Measurements from ENCODE around the gene ARGFX. TPM values are rescaled to one million over a fixed set of nuclear protein-coding genes. Genes with fewer than 3 reads are reported as not detected.

The ARGFX gene
- total and polyA plus RNA-seq, 2 of the 8 experiments (the other 6 are each of a cell fraction or from before 2014, with no cell fraction given): not detected

- no peak overlapping the region for H2AK5ac ChIP-seq (ENCODE audit: low read depth, low read length)
- H3K23me2 ChIP-seq (ENCODE audit: low read depth, low read length): no peaks in the 10 kb centered on the region
- H3K56ac ChIP-seq (replicated peaks; ENCODE audit: insufficient read length, low read depth, low read length): no peak overlapping the region
- no peak overlapping the region for H4K91ac ChIP-seq (replicated peaks; ENCODE audit: insufficient read length, low read length)
- no peak overlapping the region for H3K18ac ChIP-seq (ENCODE audit: extremely low read depth, low read length)
- H3K14ac ChIP-seq (ENCODE audit: insufficient read length): no peak overlapping the region
- FAIRE-seq (no peak), DNase-seq (ENCODE audit: low read depth in 1 of 2, low spot score in 2 of 2) (no peak)
- WGBS, 2 experiments (ENCODE audit: extremely low coverage in 1 of 2, insufficient coverage in 1 of 2, insufficient read length in 1 of 2, insufficient replicate concordance in 2 of 2, low coverage in 1 of 2, low lambda C conversion rate in 2 of 2, missing lambda C conversion rate in 1 of 2): 79% methylated on average over 4 of the region's 4 CpGs; no CpG with 5 or more reads in 1 of the 2 experiments
- no peaks in the 10 kb centered on the region for H4K20me1 ChIP-seq (replicated peaks in 1 of 2; ENCODE audit: control insufficient read depth in 1 of 2, insufficient read depth in 2 of 2, low read length in 2 of 2)
- H3K4ac ChIP-seq (replicated peaks; ENCODE audit: insufficient read length, low read depth, low read length): no peak overlapping the region
- no peak overlapping the region for H3K27ac ChIP-seq (ENCODE audit: low read depth, low read length)
- no peaks in the 10 kb centered on the region for H3K79me1 ChIP-seq (ENCODE audit: low read depth, low read length)
- H3K4me2 ChIP-seq (ENCODE audit: insufficient read depth in 1 of 2, low read depth in 2 of 2, low read length in 2 of 2): no peak overlapping the region
- H3K79me2 ChIP-seq (ENCODE audit: control insufficient read depth in 1 of 2, insufficient read depth in 2 of 2, low read length in 2 of 2): no peaks in the 10 kb centered on the region
- H3K9me3 ChIP-seq (ENCODE audit: insufficient read depth in 2 of 2, low read depth in 1 of 2, low read length in 1 of 2): no peaks in the 10 kb centered on the region
- H2BK15ac ChIP-seq (ENCODE audit: low read length): no peak overlapping the region
- TF ChIP-seq CEBPB (IDR thresholded peaks at IDR 0.05; ENCODE audit: low read depth, low read length): no peak
- CTCF ChIA-PET (ENCODE audit: partially characterized antibody): interaction anchor here (0.9 to 1.6 kb wide), 4 partner anchors 74 to 177 kb away, joined by 3 to 6 read pairs (median 4); no protein-coding TSS in a partner anchor
- no peaks in the 10 kb centered on the region for H3K36me3 ChIP-seq (ENCODE audit: control insufficient read depth in 2 of 4, insufficient read depth in 4 of 4, low read length in 3 of 4)
- H3K4me3 ChIP-seq (ENCODE audit: extremely low read depth in 1 of 4, insufficient read depth in 2 of 4, low read depth in 3 of 4, low read length in 4 of 4): no peak overlapping the region
- no peak overlapping the region for H2BK12ac ChIP-seq (ENCODE audit: low read depth, low read length)
- H4K5ac ChIP-seq (ENCODE audit: insufficient read length, low read depth, low read length): no peak overlapping the region
- no peak overlapping the region for H4K8ac ChIP-seq (ENCODE audit: extremely low read depth, insufficient read depth, low read length)
- H3K23ac ChIP-seq (ENCODE audit: insufficient read length): no peak overlapping the region
- H3K27me3 ChIP-seq (replicated peaks in 1 of 4; ENCODE audit: control insufficient read depth in 3 of 4, extremely low read depth in 1 of 4, insufficient read depth in 3 of 4, low read length in 3 of 4): no peaks in the 10 kb centered on the region
- no peak overlapping the region for H2BK20ac ChIP-seq (ENCODE audit: low read length)
- H3K9ac ChIP-seq (replicated peaks in 1 of 4; ENCODE audit: extremely low read depth in 1 of 4, low read depth in 3 of 4, low read length in 3 of 4): no peak overlapping the region
- no peak overlapping the region for H2BK120ac ChIP-seq (replicated peaks; ENCODE audit: low read depth, low read length)
- no peaks in the 10 kb centered on the region for H3K4me1 ChIP-seq (replicated peaks in 1 of 4; ENCODE audit: control insufficient read depth in 3 of 4, insufficient read depth in 4 of 4, low read length in 3 of 4)
- H2BK5ac ChIP-seq (ENCODE audit: low read depth, low read length): no peak overlapping the region
- POLR2A ChIA-PET (ENCODE audit: partially characterized antibody): interaction anchor here (1.9 kb wide), 1 partner anchor 41 kb away, joined by 8 read pairs; the partner anchor contains the start of gene FBXO40
- H2AFZ ChIP-seq (ENCODE audit: low read length): peak overlapping the region; percentile 28; the same call in 1 of the 2 replicates
These were observed 15.4 kb upstream of the ARGFX start for GRCh38 chr3:121552379-121552778.

Data from H1 (cell line).